ENCODE data around the gene TAF9. TPM values are rescaled to one million over a fixed set of nuclear protein-coding genes. Genes with fewer than 3 reads are reported as not detected.
A peak's percentile ranks its signal among the peaks of the same experiment; 100 is the strongest.
"Not testable (repeated sequence)": the region's sequence is repeated elsewhere in the genome, so short reads cannot be mapped to it uniquely, and the experiment has no call there.

Gene TAF9
- total RNA-seq, 1 experiment from 2014 or later: 76.1 TPM

DNA sequence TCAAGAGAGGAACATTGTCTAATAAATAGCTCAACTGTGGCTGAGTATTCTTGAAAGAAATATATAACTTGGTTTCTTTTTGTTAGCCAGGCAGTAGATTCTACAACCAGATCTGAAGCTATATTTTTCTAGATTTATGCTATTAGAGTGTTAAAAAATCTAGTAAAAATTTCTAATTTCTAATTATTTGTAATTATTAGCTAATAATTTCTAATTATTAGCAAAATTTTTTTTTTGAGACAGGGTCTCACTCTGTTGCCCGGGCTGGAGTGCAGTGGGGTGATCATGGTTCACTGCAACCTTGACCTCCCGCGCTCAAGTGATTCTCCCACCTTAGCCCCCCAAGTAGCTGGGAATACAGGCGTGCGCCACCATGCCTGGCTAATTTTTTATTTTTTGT, 3.1 kb upstream of the TAF9 start:
- no peak overlapping the region for H3K4me3 Mint-ChIP-seq
- H3K9me3 Mint-ChIP-seq: no peaks in the 10 kb centered on the region
- CTCF ChIA-PET: interaction anchor here (1.6 kb wide), 1 partner anchor 38 kb away, joined by 6 read pairs; no protein-coding TSS in a partner anchor
- no peaks in the 10 kb centered on the region for H3K27me3 Mint-ChIP-seq (ENCODE audit: low read depth)
- ATAC-seq: no peak
- no peak for DNase-seq (ENCODE audit: low spot score)
- no peak for TF ChIP-seq RELA (CRISPR knock-in tag; IDR thresholded peaks at IDR 0.05; ENCODE audit: borderline replicate concordance)
- no peak for TF ChIP-seq FOXP1 (CRISPR knock-in tag; IDR thresholded peaks at IDR 0.05; ENCODE audit: borderline replicate concordance)
- no peak for TF ChIP-seq NFE2L1 (CRISPR knock-in tag; IDR thresholded peaks at IDR 0.05)
- TF ChIP-seq JUN (CRISPR knock-in tag; IDR thresholded peaks at IDR 0.05): no peak
- TF ChIP-seq, protein P1, sequence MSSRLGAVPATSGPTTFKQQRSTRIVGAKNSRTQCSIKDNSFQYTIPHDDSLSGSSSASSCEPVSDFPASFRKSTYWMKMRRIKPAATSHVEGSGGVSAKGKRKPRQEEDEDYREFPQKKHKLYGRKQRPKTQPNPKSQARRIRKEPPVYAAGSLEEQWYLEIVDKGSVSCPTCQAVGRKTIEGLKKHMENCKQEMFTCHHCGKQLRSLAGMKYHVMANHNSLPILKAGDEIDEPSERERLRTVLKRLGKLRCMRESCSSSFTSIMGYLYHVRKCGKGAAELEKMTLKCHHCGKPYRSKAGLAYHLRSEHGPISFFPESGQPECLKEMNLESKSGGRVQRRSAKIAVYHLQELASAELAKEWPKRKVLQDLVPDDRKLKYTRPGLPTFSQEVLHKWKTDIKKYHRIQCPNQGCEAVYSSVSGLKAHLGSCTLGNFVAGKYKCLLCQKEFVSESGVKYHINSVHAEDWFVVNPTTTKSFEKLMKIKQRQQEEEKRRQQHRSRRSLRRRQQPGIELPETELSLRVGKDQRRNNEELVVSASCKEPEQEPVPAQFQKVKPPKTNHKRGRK (CRISPR knock-in tag; IDR thresholded peaks at IDR 0.05; ENCODE audit: borderline replicate concordance): no peak
- TF ChIP-seq ZNF263 (CRISPR knock-in tag; IDR thresholded peaks at IDR 0.05; ENCODE audit: low read depth): no peak
- TF ChIP-seq CREM (CRISPR knock-in tag; IDR thresholded peaks at IDR 0.05): no peak
- no peak for TF ChIP-seq GTF2I (CRISPR knock-in tag; conservative IDR thresholded peaks at IDR 0.05)
- no peak for TF ChIP-seq TP53 (CRISPR knock-in tag; IDR thresholded peaks at IDR 0.05)
- TF ChIP-seq, protein P2, sequence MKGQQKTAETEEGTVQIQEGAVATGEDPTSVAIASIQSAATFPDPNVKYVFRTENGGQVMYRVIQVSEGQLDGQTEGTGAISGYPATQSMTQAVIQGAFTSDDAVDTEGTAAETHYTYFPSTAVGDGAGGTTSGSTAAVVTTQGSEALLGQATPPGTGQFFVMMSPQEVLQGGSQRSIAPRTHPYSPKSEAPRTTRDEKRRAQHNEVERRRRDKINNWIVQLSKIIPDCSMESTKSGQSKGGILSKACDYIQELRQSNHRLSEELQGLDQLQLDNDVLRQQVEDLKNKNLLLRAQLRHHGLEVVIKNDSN (CRISPR knock-in tag; IDR thresholded peaks at IDR 0.05): no peak
- TF ChIP-seq, protein P3, sequence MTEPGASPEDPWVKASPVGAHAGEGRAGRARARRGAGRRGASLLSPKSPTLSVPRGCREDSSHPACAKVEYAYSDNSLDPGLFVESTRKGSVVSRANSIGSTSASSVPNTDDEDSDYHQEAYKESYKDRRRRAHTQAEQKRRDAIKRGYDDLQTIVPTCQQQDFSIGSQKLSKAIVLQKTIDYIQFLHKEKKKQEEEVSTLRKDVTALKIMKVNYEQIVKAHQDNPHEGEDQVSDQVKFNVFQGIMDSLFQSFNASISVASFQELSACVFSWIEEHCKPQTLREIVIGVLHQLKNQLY (CRISPR knock-in tag; IDR thresholded peaks at IDR 0.05): no peak
- TF ChIP-seq ZNF423 (CRISPR knock-in tag; IDR thresholded peaks at IDR 0.05): no peak
- POLR2A ChIA-PET: no interaction called here
- H3K4me1 Mint-ChIP-seq: peaks cover 11% of the 10 kb centered on the region
- H3K36me3 Mint-ChIP-seq: peaks cover 13% of the 10 kb centered on the region
- H3K27ac Mint-ChIP-seq: no peak overlapping the region

DNA sequence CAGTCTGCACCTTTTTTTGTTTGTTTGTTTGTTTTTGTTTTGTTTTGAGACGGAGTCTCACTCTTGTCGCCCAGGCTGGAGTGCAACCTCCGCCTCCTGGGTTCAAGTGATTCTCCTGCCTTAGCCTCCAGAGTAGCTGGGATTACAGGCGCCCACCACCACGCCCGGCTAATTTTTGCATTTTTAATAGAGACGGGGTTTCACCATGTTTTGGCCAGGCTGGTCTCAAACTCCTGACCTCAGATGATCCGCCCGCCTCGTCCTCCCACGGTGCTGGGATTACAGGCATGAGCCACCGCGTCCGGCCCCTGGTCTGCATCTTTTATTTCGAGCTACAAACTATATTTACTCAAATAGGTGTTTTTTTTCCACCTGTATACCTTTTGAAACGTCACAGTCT, 1.0 kb upstream of the TAF9 start:
- Mint-ChIP-seq H3K4me1 (peaks cover 11% of the 10 kb centered on the region), H3K36me3 (peaks cover 30% of the 10 kb centered on the region), H3K27ac (peak overlapping the region; percentile 96), H3K4me3 (peak overlapping the region; percentile 95)
- not testable (repeated sequence) for H3K27me3 Mint-ChIP-seq (ENCODE audit: low read depth); ATAC-seq; DNase-seq (ENCODE audit: low spot score); H3K9me3 Mint-ChIP-seq
- CTCF ChIA-PET: interaction anchor here (0.9 kb wide), 1 partner anchor 36 kb away, joined by 4 read pairs; no protein-coding TSS in a partner anchor
- POLR2A ChIA-PET: interaction anchor here (0.5 to 1.3 kb wide), 3 partner anchors 16 to 37 kb away, joined by 3 to 8 read pairs (median 3); no protein-coding TSS in a partner anchor

DNA sequence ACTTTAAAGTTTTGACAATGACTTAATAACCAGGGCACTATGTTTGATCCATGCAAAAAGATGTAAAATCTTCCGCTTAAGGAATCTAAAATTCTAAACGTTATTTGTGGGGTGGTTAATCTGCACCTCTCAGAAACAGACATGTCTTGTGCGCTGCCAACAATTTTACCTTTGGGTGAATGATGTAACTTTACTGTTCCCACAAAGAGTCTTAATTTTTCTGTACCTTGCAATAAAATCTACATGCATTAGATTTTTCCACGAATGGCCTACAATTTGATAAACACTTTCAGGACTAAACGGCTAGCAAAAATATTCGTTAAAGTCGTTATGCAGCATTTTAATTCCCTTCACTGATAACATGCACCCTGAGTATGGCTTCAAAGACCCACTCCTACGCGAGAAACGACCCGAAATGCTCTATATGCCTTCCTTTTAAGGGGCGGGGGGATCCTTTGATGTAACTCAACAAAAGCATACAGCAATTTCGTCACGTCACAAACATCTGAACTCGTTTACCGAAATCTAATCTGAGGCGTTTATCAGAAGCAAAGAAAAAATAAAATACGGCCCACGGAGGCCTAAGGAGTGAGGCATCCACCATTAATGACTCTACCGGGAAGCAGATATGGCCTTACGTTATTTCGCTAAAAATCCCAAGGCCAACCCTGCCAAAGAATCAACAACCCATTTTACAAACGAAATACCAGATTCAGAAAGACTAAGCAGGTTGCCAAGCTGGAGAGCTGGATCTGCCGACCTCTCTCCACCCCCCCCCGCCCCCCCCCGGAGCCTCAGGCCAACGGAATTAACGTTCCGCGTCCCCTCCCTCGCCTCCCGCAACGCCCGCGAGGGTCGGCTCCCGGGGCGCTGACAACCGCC, 621 bp downstream of the TAF9 start:
- CTCF ChIA-PET: no interaction called here
- peak overlapping the region; percentile 95 for H3K4me3 Mint-ChIP-seq
- peaks cover 31% of the 10 kb centered on the region for H3K36me3 Mint-ChIP-seq
- no peak for TF ChIP-seq HMGA2 (CRISPR knock-in tag; IDR thresholded peaks at IDR 0.05)
- TF ChIP-seq ELF4 (CRISPR knock-in tag; IDR thresholded peaks at IDR 0.05; ENCODE audit: low read depth): no peak
- TF ChIP-seq ETV6 (CRISPR knock-in tag; IDR thresholded peaks at IDR 0.05): no peak
- TF ChIP-seq PRRX2 (CRISPR knock-in tag; IDR thresholded peaks at IDR 0.05): no peak
- TF ChIP-seq, protein P4, sequence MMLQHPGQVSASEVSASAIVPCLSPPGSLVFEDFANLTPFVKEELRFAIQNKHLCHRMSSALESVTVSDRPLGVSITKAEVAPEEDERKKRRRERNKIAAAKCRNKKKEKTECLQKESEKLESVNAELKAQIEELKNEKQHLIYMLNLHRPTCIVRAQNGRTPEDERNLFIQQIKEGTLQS (CRISPR knock-in tag; conservative IDR thresholded peaks at IDR 0.05): no peak
- peak; percentile 22; the same call in 1 of the 2 replicates for TF ChIP-seq GABPB1 (CRISPR knock-in tag; IDR thresholded peaks at IDR 0.05)
- TF ChIP-seq, protein P5, sequence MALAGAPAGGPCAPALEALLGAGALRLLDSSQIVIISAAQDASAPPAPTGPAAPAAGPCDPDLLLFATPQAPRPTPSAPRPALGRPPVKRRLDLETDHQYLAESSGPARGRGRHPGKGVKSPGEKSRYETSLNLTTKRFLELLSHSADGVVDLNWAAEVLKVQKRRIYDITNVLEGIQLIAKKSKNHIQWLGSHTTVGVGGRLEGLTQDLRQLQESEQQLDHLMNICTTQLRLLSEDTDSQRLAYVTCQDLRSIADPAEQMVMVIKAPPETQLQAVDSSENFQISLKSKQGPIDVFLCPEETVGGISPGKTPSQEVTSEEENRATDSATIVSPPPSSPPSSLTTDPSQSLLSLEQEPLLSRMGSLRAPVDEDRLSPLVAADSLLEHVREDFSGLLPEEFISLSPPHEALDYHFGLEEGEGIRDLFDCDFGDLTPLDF (CRISPR knock-in tag; IDR thresholded peaks at IDR 0.05): no peak
- no peak for TF ChIP-seq ZNF232 (CRISPR knock-in tag; IDR thresholded peaks at IDR 0.05)
- DNase-seq (ENCODE audit: low spot score): no peak
- peaks cover 11% of the 10 kb centered on the region for H3K4me1 Mint-ChIP-seq
- H3K9me3 Mint-ChIP-seq: no peaks in the 10 kb centered on the region
- POLR2A ChIA-PET: interaction anchor here (1.1 to 1.3 kb wide), 2 partner anchors 15 to 81 kb away, joined by 3 read pairs; no protein-coding TSS in a partner anchor
- H3K27me3 Mint-ChIP-seq (ENCODE audit: low read depth): no peaks in the 10 kb centered on the region
- ATAC-seq: no peak
- peak overlapping the region; percentile 98 for H3K27ac Mint-ChIP-seq

Data from WTC11 (cell line).